T-helper 17 cell (primary cell): ENCODE measurements around the gene CTR9. TPM values are rescaled to one million over a fixed set of nuclear protein-coding genes. Genes with fewer than 3 reads are reported as not detected.

Source experiments
- ATAC-seq: fragments of 150-1000 bp; cut with Tn5 transposase; 2 replicates; pipeline ENCODE4 v1.10.0; 2021; ENCODE audit warnings: mild to moderate bottlenecking, moderate library complexity
- DNase-seq, 3 donors: peaks; one replicate each; pipeline versions ENCODE4 v3.0.0 to v3.0.0-alpha.2; 2020 to 2021
- H3K9me3 ChIP-seq: one replicate; pipeline ENCODE4 v1.7.0; 2013; ENCODE audit warnings: low read length, mild to moderate bottlenecking; ENCODE audit not compliant: control insufficient read depth, poor library complexity, severe bottlenecking
- H3K27ac Mint-ChIP-seq: one replicate; pipeline ENCODE4 v1.8.0; 2022; ENCODE audit warnings: mild to moderate bottlenecking, moderate library complexity, mixed read lengths
- H3K27me3 Mint-ChIP-seq: one replicate; pipeline ENCODE4 v1.8.0; 2022; ENCODE audit warnings: mixed read lengths
- H3K36me3 Mint-ChIP-seq: one replicate; pipeline ENCODE4 v1.8.0; 2022; ENCODE audit warnings: low read depth, mixed read lengths
- H3K4me1 Mint-ChIP-seq: one replicate; pipeline ENCODE4 v1.8.0; 2022; ENCODE audit warnings: mild to moderate bottlenecking, mixed read lengths
- H3K4me3 Mint-ChIP-seq: one replicate; pipeline ENCODE4 v1.8.0; 2022; ENCODE audit warnings: mild to moderate bottlenecking, moderate library complexity, mixed read lengths
- total RNA-seq, 4 donors: library from RNA in 2 of 4; stranded (reverse) in 2 of 4; gene quantifications; one replicate each; pipeline ENCODE4 v1.2.3 and lab custom pipeline; 2022 to 2026

The CTR9 gene
- total RNA-seq, 2 donors from 2014 or later: 27.3 to 28.8 TPM

- no peaks in the 10 kb centered on the region for H3K27me3 Mint-ChIP-seq
- H3K4me3 Mint-ChIP-seq: no peak overlapping the region
- peaks cover 12% of the 10 kb centered on the region for H3K36me3 Mint-ChIP-seq
- ATAC-seq (no peak), DNase-seq (no peak)
- H3K4me1 Mint-ChIP-seq: peaks cover 7% of the 10 kb centered on the region
- H3K9me3 ChIP-seq: no peaks in the 10 kb centered on the region
- H3K27ac Mint-ChIP-seq: no peak overlapping the region
Observed at GRCh38 chr11:10828402-10828801, 77.4 kb downstream of the CTR9 start.

DNA sequence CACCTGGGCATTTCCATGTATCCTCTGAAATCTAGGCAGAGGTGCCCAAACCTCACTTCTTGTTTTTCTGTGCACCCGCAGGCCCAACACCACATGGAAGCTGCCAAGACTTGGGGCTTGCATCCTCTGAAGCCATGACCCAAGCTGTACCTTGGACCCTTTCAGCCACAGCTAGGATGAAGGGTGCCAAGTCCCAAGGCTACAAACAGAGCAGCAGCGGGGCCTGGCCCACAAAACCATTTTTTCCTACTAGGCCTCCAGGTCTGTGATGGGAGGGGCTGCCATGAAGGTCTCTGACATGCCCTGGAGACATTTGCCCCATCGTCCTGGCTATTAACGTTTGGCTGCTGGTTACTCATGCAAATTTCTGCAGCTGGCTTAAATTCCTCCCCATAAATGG, 78.1 kb downstream of the CTR9 start:
- H3K27ac Mint-ChIP-seq: no peak overlapping the region
- H3K36me3 Mint-ChIP-seq: peaks cover 11% of the 10 kb centered on the region
- H3K4me1 Mint-ChIP-seq: peaks cover 7% of the 10 kb centered on the region
- no peaks in the 10 kb centered on the region for H3K27me3 Mint-ChIP-seq
- no peak overlapping the region for H3K4me3 Mint-ChIP-seq
- DNase-seq (no peak), ATAC-seq (no peak)
- no peaks in the 10 kb centered on the region for H3K9me3 ChIP-seq

Other genes starting within 250 kb of the CTR9 start
- gene RNF141, start 210.1 kb upstream of the CTR9 start, total RNA-seq: 10 to 100 TPM; 12.8 to 13.6 TPM
- gene LYVE1, start 182.6 kb upstream of the CTR9 start, total RNA-seq: not detected
- gene IRAG1, start 57.5 kb upstream of the CTR9 start, total RNA-seq: under 1 TPM; 0.17 to 0.99 TPM
- gene EIF4G2, start 57.7 kb downstream of the CTR9 start, total RNA-seq: 100 to 1,000 TPM; 819 to 942 TPM
- gene ZBED5, start 106.8 kb downstream of the CTR9 start, total RNA-seq: 10 to 100 TPM; 56.6 to 64.2 TPM